ENCODE data around the gene DSG4. TPM values are rescaled to one million over a fixed set of nuclear protein-coding genes. Genes with fewer than 3 reads are reported as not detected.

DSG4 gene
- total and polyA plus RNA-seq, 9 of the 15 experiments (the other 6 are each of a cell fraction or from before 2014, with no cell fraction given): not detected

- Histone ChIP-seq H3K27ac (ENCODE audit: extremely low read depth, low read depth, low read length) (no peak overlapping the region), H3K36me3 (ENCODE audit: control insufficient read depth, insufficient read depth, low read length) (no peaks in the 10 kb centered on the region), H3K79me2 (ENCODE audit: control insufficient read depth, insufficient read depth, low read length) (no peaks in the 10 kb centered on the region), H2AFZ (ENCODE audit: low read depth, low read length) (no peak overlapping the region), H4K20me1 (replicated peaks; ENCODE audit: control insufficient read depth, insufficient read depth, low read length) (no peaks in the 10 kb centered on the region), H3K9me3 (replicated peaks; ENCODE audit: control insufficient read depth, insufficient read depth, low read depth, low read length) (no peaks in the 10 kb centered on the region), H3K9ac (ENCODE audit: insufficient read depth in 1 of 2, low read depth in 2 of 2, low read length in 2 of 2) (0 out of 4 replicates have a peak overlapping the region, but pooled peaks of 1 of the 2 experiments have one; percentile 46), H3K4me2 (ENCODE audit: insufficient read depth, low read length) (no peak overlapping the region), H3K4me3 (no peak overlapping the region), H3K27me3 (ENCODE audit: control insufficient read depth in 2 of 2, insufficient read depth in 2 of 2, low read length in 2 of 2) (peaks cover 0 to 6% of the 10 kb centered on the region in 2 experiments; a peak in 1 of 5 replicates), H3K4me1 (replicated peaks in 1 of 2; ENCODE audit: control insufficient read depth in 2 of 2, insufficient read depth in 2 of 2, low read length in 2 of 2) (peaks cover 0 to 6% of the 10 kb centered on the region in 2 experiments; a peak in 1 of 5 replicates), H3K9me1 (ENCODE audit: control insufficient read depth, insufficient read depth, low read length) (no peaks in the 10 kb centered on the region)
- no TSS peak for BruUV-seq (replicated peaks)
- peak; percentile 40; the same call in 2 of the 3 replicates for ATAC-seq
- POLR2A ChIA-PET: interaction anchor here (0.6 to 1.0 kb wide), 2 partner anchors 12 to 15 kb away, joined by 3 read pairs; no protein-coding TSS in a partner anchor
- 20% methylated on average over 37 of the region's 37 CpGs for WGBS (ENCODE audit: insufficient coverage, low coverage, missing lambda C conversion rate)
- in situ Hi-C loops (cut with MboI): no loop called here
- intact Hi-C loops (cut with micrococcal nuclease): no loop called here
- DNase-seq (ENCODE audit: extremely low read depth in 1 of 4, low spot score in 3 of 4): no peak
- CTCF ChIA-PET (ENCODE audit: low intra/inter-chr PET ratio): no interaction called here
- FAIRE-seq: no peak
- TF ChIP-seq RERE (CRISPR knock-in tag; IDR thresholded peaks at IDR 0.05; ENCODE audit: borderline replicate concordance) (no peak), EWSR1 (IDR thresholded peaks at IDR 0.05; ENCODE audit: borderline replicate concordance, low read depth, partially characterized antibody) (no peak), E2F6 (IDR thresholded peaks at IDR 0.05; ENCODE audit: borderline replicate concordance in 1 of 2, extremely low read depth in 1 of 2, insufficient read depth in 1 of 2, insufficient read length in 1 of 2, low read depth in 1 of 2, low read length in 1 of 2, poor library complexity in 1 of 2, severe bottlenecking in 1 of 2) (peak in 1 of 2 experiments; percentile 4)
Measured at GRCh38 chr18:31410716-31411483, 34.3 kb downstream of the DSG4 start.

All from K562 (cell line).